Measurements from ENCODE around the gene GPX8.

Gene GPX8

DNA sequence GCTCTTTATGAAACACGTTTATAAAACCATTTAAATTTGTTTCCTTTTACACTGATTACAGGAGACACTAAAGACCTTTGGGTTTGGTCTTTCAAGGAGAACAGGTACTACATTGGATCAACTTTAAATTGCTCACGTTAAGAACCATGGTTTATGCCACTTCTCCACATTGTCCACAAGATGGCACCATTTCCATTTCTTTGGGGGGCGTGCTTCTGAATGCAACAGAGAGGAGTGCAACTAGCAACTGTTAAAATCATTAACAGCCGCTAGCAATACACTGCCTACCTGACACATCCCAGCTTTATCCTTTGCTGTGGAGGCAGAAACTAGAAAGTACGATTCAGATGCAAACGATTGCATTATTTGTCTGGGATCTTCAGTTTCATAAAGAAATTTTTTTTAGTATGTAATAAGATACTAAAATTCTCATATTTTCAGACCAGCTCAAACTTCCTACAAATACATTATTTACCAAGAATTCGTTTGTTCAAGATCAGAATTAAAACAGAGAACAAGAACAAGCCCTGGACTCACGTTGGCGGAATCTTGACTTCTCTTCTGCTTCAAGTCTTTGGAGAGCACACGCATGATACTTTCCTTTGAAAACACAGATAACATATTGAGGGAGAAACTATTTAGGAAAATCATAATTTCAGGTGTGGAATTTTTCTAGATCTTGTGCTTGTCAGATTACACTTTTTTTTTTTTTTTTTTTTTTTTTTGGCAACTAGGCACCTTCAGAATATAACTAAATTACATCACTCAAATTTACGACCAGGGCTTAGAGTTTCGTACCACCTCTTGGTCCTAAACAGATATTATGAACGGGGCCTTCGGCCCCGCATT, 12.3 kb downstream of the GPX8 start:
- peak; percentile 9 for FAIRE-seq
- DNase-seq (ENCODE audit: insufficient read length, low spot score), result peak; percentile 77

DNA sequence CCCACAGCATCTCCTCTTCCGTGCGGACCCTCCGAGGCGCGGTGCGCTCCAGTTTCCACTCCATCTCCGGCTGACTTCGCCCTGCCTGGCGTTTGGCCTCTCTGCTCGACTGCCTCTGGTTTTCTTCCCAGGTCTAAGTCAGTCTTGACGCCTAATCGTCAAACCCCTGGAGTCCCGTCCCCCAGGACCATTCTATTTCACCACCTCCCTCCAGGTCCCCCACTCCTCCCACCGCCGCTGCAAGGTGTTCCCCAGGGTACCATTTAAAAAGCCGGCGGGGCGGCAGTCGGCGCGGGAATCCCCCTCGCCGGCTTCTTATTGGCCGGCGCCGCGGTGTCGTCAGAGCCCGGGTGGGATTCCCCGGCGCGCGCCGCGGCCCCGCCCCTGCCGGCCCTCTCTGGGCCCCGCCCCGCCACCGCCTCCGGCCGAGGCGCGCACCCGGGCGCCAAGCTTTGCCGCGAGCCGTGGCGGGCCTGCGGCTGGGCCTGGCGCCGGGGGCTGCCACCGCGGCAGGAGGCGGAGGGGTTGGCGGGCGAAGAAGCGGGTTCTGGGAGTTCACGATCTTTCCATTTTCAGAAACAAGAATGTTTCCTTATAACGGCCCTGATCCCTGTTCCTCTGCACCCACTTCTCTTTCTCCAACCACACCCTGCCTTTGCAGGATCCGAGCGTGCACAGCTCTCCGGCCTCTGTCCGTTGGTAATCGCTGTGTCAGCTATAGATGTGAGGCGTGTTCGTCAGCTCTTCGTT, 13.1 kb downstream of the GPX8 start, which contains the start of gene CDC20B:
TSS of gene CDC20B (minus strand) at position 241 of the 750 bp plus-strand sequence. CDS start at position 64, 177 bp downstream.
- FAIRE-seq (no peak), DNase-seq (ENCODE audit: insufficient read length, low spot score) (peak; percentile 81)

DNA sequence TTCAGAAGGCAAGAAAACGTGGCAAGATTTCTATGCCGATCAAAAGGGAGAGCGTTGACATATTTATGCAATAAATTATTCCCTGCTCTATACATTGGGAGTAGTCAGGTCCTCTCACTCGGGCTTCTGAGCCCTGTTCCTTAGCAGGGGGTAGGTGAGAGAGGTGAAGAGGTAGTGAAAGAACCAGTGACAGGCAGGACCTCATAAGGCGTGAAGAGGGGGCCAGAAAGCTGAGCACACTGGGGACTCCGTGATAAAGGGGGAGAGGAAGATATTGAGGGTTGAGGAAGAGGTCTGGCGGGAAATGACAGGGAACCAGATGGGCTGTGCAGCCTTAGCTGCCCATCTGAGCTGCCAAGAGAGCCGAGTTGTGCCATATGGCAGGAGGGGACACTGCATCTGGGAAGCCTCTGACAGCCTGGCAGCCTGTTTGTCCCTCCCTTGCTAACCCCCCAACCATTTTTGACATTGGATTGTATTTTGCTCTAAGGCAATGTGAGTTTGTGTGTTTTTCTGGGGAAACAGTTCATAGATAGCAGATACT, 13.8 kb downstream of the GPX8 start:
- FAIRE-seq (no peak), DNase-seq (ENCODE audit: insufficient read length, low spot score) (no peak)

DNA sequence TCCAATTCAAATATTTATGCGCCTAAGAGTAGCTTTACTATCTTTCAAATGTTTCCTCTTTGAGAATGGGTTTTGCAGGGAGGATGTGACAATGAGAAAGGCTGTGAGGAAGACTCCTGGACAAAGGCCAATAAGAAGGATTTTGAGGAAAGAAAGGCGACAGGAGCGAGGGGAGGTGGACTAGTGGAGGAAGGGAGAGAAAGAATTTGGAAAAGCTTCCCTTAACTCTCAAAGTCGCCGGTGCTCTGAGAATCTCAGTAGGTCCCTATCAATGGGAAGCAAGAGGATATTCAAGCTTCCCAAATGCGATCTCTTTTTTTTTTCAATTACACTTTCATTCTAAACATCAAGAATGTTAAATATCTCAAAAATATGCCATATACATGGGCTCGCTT, 15.8 kb downstream of the GPX8 start:
- DNase-seq (ENCODE audit: insufficient read length, low spot score) (no peak), FAIRE-seq (no peak)

DNA sequence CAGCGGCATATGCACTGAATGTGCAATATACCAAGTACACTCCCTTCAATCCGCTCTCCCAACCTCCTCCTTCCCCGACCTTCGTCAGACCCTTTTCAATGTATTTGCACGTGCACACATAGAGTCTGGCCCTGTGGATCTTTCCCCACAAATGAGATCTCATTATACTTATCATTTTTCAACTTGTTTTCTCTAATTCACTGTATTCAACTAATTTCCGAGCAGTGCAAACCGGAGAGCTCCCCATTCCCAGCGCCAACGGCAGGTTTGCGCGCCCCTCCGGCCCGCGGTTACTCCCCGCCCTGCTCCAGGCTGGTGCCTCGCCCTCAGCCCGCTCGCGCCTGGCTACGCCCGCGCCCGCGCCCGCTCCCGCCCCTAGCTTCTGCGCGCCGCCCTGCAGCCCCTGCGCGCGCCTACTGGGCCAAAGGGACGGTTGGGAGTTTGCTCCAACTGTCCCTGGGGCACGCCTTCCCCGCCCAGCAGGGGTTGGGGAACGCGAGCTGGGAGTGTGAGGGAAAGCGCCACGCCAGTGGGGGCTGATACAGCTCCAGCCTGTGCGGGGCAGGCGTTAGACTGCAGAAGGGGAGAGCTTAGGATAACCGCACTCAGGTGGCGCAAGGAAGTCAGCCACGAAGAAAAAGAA, 16.3 kb downstream of the GPX8 start:
- DNase-seq (ENCODE audit: insufficient read length, low spot score), result peak; percentile 54
- peak; percentile 95 for FAIRE-seq

DNA sequence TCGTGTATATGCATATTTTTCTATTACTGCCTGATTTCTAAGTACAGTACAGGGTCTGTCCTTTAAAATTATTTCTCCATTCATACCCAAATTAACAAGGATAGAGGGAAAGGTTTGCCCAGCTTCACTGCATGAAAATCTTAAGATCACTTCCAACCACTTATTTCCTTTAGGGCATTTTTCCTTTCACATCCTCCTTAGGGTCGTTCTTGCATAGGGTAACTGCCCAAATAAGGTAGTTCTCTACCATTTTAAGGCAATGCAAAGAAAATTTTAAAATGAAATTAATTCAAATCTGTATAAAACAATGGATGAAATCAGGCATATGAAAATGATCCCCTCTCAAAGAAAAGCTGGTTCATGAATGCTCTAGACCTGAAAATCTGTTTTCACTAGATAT, 17.1 kb downstream of the GPX8 start:
- no peak for FAIRE-seq
- DNase-seq (ENCODE audit: insufficient read length, low spot score), result no peak

GRCh38 chr5:55180016-55180415, 20.0 kb downstream of the GPX8 start:
- no peak for DNase-seq (ENCODE audit: insufficient read length, low spot score)
- no peak for FAIRE-seq

DNA sequence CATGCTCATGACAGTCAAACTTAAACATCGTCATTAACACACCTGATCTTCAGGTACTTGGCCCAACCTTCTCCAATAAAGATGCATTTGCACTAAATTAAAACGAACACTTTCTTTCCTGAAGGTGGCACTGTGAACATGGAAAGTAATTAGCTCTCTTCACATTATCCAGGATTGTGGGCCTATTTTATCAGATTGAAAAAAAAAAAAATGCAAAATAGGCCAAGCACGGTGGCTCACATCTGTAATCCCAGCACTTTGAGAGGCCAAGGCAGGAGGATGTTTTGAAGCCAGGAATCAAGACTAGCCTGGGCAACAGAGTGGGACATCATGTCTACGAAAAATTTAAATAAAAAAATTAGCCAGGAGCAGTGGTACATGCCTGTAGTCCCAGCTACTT, 27.4 kb downstream of the GPX8 start:
- FAIRE-seq, result peak; percentile 38
- DNase-seq (ENCODE audit: insufficient read length, low spot score), result peak; percentile 17

GRCh38 chr5:55188656-55189540, 28.9 kb downstream of the GPX8 start:
- FAIRE-seq (no peak), DNase-seq (ENCODE audit: insufficient read length, low spot score) (no peak)

GRCh38 chr5:55191165-55191564, 31.2 kb downstream of the GPX8 start:
- no peak for FAIRE-seq
- DNase-seq (ENCODE audit: insufficient read length, low spot score), result no peak

DNA sequence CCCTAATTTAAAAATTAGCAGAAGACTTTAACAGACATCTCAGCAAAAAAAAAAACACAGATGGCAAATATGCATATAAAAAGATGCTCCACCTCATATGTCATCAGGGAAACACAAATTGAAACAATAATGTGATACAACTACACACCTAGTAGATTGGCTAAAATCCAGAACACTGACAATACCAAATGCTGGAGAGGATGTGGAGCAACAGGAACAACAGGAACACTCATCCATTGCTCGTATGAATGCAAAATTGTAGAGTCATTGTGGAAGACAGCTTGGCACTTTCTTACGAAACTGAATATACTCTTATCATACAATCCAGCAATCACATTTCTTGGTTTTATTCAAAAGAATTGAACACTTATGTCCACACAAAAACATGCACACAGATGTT, 45.0 kb downstream of the GPX8 start:
- FAIRE-seq (no peak), DNase-seq (ENCODE audit: insufficient read length, low spot score) (no peak)

DNA sequence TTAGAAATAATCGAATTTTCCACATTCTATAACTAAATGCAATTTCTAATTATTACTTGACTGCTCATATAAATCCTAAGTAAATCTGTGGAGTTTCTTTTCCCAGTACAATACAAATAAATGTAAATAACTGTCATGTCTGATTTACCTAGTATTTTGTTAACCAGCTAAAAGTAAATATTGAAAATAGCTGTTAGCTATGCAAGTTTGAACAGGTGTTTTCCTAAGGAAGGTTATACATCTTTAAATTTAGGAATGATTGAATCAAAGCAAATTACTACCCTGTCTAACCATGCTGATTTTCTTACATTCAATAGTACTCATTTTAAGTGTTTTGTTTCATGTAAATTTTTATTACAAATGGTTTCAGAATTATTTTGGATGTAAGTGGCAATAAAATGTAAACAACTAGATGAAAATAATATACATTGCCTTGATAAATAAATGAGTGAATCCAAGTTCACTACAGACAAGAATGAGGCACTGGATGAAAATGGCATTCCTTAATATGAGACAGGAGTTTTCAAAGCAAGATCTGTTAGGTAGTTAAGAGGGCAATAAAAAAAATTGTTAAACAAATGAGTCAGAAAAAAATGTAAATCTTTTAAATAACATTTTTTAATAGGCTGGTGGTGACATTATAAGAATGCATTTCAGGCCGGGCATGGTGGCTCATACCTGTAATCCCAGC, 51.4 kb downstream of the GPX8 start:
- FAIRE-seq (no peak), DNase-seq (ENCODE audit: insufficient read length, low spot score) (no peak)

Data from HTR-8/SVneo (cell line).